Activated B cell treated with CpG ODN at 0.5 μM for 24 hours (primary cell): ENCODE measurements around the gene KIF26B. TPM values are rescaled to one million over a fixed set of nuclear protein-coding genes. Genes with fewer than 3 reads are reported as not detected.

Experiments
- ATAC-seq: fragments of 200-7000 bp; cut with Tn5 transposase; one replicate; pipeline ENCODE4 v1.10.0; 2021; ENCODE audit warnings: low read depth, mild to moderate bottlenecking, moderate library complexity
- CTCF ChIA-PET: fragments of 350-600 bp; sonication (Branson Sonifier 250); formaldehyde crosslinking; loops from one replicate; lab custom pipeline; 2021; ENCODE audit warnings: antibody characterized with exemption; lab: Charles Lee
- POLR2A ChIA-PET: fragments of 350-600 bp; sonication (Branson Sonifier 250); formaldehyde crosslinking; loops from one replicate; lab custom pipeline; 2021; ENCODE audit warnings: antibody characterized with exemption; lab: Charles Lee
- DNase-seq: peaks from one replicate; pipeline ENCODE4 v3.0.0; 2022
- H3K27ac Mint-ChIP-seq: one replicate; pipeline ENCODE4 v1.8.0; 2020; ENCODE audit warnings: mixed read lengths
- H3K27me3 Mint-ChIP-seq: one replicate; pipeline ENCODE4 v1.8.0; 2021; ENCODE audit warnings: mixed read lengths
- H3K36me3 Mint-ChIP-seq: one replicate; pipeline ENCODE4 v1.8.0; 2021; ENCODE audit warnings: low read depth, mixed read lengths
- H3K4me1 Mint-ChIP-seq: one replicate; pipeline ENCODE4 v1.8.0; 2021; ENCODE audit warnings: mixed read lengths
- H3K4me3 Mint-ChIP-seq: one replicate; pipeline ENCODE4 v1.8.0; 2020; ENCODE audit warnings: mild to moderate bottlenecking, mixed read lengths
- H3K9me3 Mint-ChIP-seq: one replicate; pipeline ENCODE4 v1.8.0; 2020; ENCODE audit warnings: mixed read lengths
- intact Hi-C: fragments of 100-400 bp; cut with micrococcal nuclease; formaldehyde crosslinking; loops from one replicate; pipeline ENCODE4 v1.15.1; 2024
- total RNA-seq: library from RNA; stranded (reverse); gene quantifications from 2 replicates; pipeline ENCODE4 v1.2.3, GENCODE V29; 2022
- TF ChIP-seq, protein P1 (sequence below): fragments of 200-600 bp; IDR thresholded peaks from one replicate; pipeline ENCODE4 v1.8.0; 2022; ENCODE audit warnings: antibody characterized with exemption, mild to moderate bottlenecking

The KIF26B gene
- total RNA-seq, 1 donor from 2014 or later: 1.7 TPM

- Mint-ChIP-seq H3K9me3 (no peaks in the 10 kb centered on the region), H3K27ac (no peak overlapping the region), H3K27me3 (peaks cover 21% of the 10 kb centered on the region), H3K36me3 (no peaks in the 10 kb centered on the region), H3K4me1 (no peaks in the 10 kb centered on the region), H3K4me3 (no peak overlapping the region)
- DNase-seq (no peak), ATAC-seq (no peak)
- CTCF ChIA-PET: no interaction called here
- intact Hi-C loops: no loop called here
- TF ChIP-seq, protein P1, sequence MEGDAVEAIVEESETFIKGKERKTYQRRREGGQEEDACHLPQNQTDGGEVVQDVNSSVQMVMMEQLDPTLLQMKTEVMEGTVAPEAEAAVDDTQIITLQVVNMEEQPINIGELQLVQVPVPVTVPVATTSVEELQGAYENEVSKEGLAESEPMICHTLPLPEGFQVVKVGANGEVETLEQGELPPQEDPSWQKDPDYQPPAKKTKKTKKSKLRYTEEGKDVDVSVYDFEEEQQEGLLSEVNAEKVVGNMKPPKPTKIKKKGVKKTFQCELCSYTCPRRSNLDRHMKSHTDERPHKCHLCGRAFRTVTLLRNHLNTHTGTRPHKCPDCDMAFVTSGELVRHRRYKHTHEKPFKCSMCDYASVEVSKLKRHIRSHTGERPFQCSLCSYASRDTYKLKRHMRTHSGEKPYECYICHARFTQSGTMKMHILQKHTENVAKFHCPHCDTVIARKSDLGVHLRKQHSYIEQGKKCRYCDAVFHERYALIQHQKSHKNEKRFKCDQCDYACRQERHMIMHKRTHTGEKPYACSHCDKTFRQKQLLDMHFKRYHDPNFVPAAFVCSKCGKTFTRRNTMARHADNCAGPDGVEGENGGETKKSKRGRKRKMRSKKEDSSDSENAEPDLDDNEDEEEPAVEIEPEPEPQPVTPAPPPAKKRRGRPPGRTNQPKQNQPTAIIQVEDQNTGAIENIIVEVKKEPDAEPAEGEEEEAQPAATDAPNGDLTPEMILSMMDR: no peak
- POLR2A ChIA-PET: no interaction called here
These were observed 43.2 kb downstream of the KIF26B start for GRCh38 chr1:245197911-245198379.

- POLR2A ChIA-PET: no interaction called here
- no peaks in the 10 kb centered on the region for H3K36me3 Mint-ChIP-seq
- TF ChIP-seq, protein P1: no peak
- peaks cover 21% of the 10 kb centered on the region for H3K27me3 Mint-ChIP-seq
- no peak for DNase-seq
- H3K27ac Mint-ChIP-seq: no peak overlapping the region
- CTCF ChIA-PET: no interaction called here
- no peaks in the 10 kb centered on the region for H3K4me1 Mint-ChIP-seq
- no peak overlapping the region for H3K4me3 Mint-ChIP-seq
- no peak for ATAC-seq
- no peaks in the 10 kb centered on the region for H3K9me3 Mint-ChIP-seq
- intact Hi-C loops: no loop called here
These were observed 44.1 kb downstream of the KIF26B start for GRCh38 chr1:245198748-245199516.

DNA sequence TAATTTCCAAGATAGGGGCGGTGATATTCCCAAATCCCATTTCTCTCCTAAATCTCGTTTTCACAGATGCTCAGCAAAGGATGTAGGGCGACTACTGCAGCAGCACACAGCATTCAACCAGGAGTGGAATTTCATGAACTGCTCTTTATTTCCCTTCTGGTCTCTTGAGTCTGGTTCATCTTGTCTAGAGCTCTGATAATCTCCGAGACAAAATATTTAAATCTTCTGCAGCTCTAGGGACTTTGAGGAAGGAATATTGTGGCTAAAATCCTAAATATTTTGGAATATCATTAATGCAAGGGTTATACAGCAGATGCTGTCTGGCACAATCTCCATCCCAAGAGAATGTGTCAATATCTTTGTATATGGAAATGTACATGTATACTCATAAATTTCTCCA is 45.4 kb downstream of the KIF26B start:
- H3K27ac Mint-ChIP-seq: no peak overlapping the region
- no peak overlapping the region for H3K4me3 Mint-ChIP-seq
- intact Hi-C loops: no loop called here
- DNase-seq (no peak), ATAC-seq (no peak)
- peaks cover 19% of the 10 kb centered on the region for H3K27me3 Mint-ChIP-seq
- TF ChIP-seq, protein P1: no peak
- ChIA-PET POLR2A (no interaction called here), CTCF (no interaction called here)
- no peaks in the 10 kb centered on the region for H3K4me1 Mint-ChIP-seq
- no peaks in the 10 kb centered on the region for H3K36me3 Mint-ChIP-seq
- peaks cover 3% of the 10 kb centered on the region for H3K9me3 Mint-ChIP-seq

- H3K27me3 Mint-ChIP-seq: peaks cover 17% of the 10 kb centered on the region
- intact Hi-C loops: no loop called here
- no peak overlapping the region for H3K4me3 Mint-ChIP-seq
- no peaks in the 10 kb centered on the region for H3K36me3 Mint-ChIP-seq
- TF ChIP-seq, protein P1: no peak
- peaks cover 6% of the 10 kb centered on the region for H3K9me3 Mint-ChIP-seq
- DNase-seq (no peak), ATAC-seq (no peak)
- no peaks in the 10 kb centered on the region for H3K4me1 Mint-ChIP-seq
- H3K27ac Mint-ChIP-seq: no peak overlapping the region
- ChIA-PET CTCF (no interaction called here), POLR2A (no interaction called here)
These were observed 46.4 kb downstream of the KIF26B start for GRCh38 chr1:245201201-245201600.

- H3K36me3 Mint-ChIP-seq: no peaks in the 10 kb centered on the region
- H3K4me3 Mint-ChIP-seq: no peak overlapping the region
- no peaks in the 10 kb centered on the region for H3K4me1 Mint-ChIP-seq
- intact Hi-C loops: no loop called here
- H3K27ac Mint-ChIP-seq: no peak overlapping the region
- TF ChIP-seq, protein P1: no peak
- no peak for DNase-seq
- peaks cover 17% of the 10 kb centered on the region for H3K27me3 Mint-ChIP-seq
- ChIA-PET POLR2A (no interaction called here), CTCF (no interaction called here)
- no peak for ATAC-seq
- H3K9me3 Mint-ChIP-seq: peaks cover 10% of the 10 kb centered on the region
These were observed 47.0 kb downstream of the KIF26B start for GRCh38 chr1:245201827-245202226.
